Dermis microvascular lymphatic vessel endothelial cell (primary cell): ENCODE measurements around the gene NEMF. TPM values are rescaled to one million over a fixed set of nuclear protein-coding genes. Genes with fewer than 3 reads are reported as not detected.
"Not testable (repeated sequence)": the region's sequence is repeated elsewhere in the genome, so short reads cannot be mapped to it uniquely, and the experiment has no call there.

Experiments
- DNase-seq, 2 donors: peaks; one replicate each; pipeline versions ENCODE4 v3.0.0 to v3.0.0-alpha.2; 2010; ENCODE audit warnings: low read depth in 2 of 2
- total RNA-seq: library from RNA; depleted of rRNA; stranded (reverse); fragments of >200 nt; gene quantifications from 2 replicates; pipeline ENCODE4 v1.2.1, GENCODE V29; 2014

NEMF gene
- total RNA-seq, 1 donor from 2014 or later = 37.1 TPM

- DNase-seq = not testable (repeated sequence)
Measured at GRCh38 chr14:49746476-49746875, 106.1 kb downstream of the NEMF start.

GRCh38 chr14:49745191-49745590 is 107.4 kb downstream of the NEMF start:
- no peak for DNase-seq

- not testable (repeated sequence) for DNase-seq
Measured at GRCh38 chr14:49735669-49736068, 116.9 kb downstream of the NEMF start.

DNA sequence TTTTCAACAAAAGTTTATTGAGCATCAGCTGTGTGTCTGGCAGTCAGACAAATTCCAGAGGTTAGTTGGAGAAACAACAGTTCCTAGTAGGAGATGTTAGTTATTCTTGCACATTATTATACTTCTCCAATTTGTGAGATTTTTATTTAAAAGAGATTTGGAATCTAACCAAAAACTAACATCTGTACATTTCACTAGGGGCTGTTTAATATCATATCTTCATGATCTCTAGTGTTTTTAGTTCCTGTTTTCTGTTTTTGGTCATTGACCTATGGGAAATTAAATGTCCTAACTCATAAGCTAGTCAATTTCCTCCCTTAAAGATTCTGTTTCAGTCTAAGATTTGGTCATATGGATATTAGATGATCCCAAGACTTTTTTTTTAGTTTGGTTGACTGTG is 118.8 kb downstream of the NEMF start:
- DNase-seq = no peak

- no peak for DNase-seq
Measured at GRCh38 chr14:49732896-49733295, 119.7 kb downstream of the NEMF start.

Other genes with a start within 250 kb of the NEMF start
- gene RPL36AL, start 232.2 kb downstream of the NEMF start, total RNA-seq = 192 and 233 TPM in 2 replicates
- 58.2 and 59.5 TPM in 2 replicates for gene MGAT2, start 232.0 kb downstream of the NEMF start, total RNA-seq
- 7.2 and 7.8 TPM in 2 replicates for gene DNAAF2, start 217.5 kb downstream of the NEMF start, total RNA-seq
- 5.2 and 10.9 TPM in 2 replicates for gene POLE2, start 164.6 kb downstream of the NEMF start, total RNA-seq
- gene KLHDC1, start 159.7 kb downstream of the NEMF start, total RNA-seq = 0.90 and 1.5 TPM in 2 replicates
- gene KLHDC2, start 84.6 kb downstream of the NEMF start, total RNA-seq = 67.7 and 74.0 TPM in 2 replicates
- gene ARF6, start 40.3 kb upstream of the NEMF start, total RNA-seq = 52.1 and 58.4 TPM in 2 replicates